Activated naive CD4-positive, alpha-beta T cell treated with Interleukin-2 at 50 U/mL for 16 hours (primary cell): Measurements from ENCODE around the gene TRIM10.
"Not testable (repeated sequence)": the region's sequence is repeated elsewhere in the genome, so short reads cannot be mapped to it uniquely, and the experiment has no call there.

Experiments
- DNase-seq: peaks from one replicate; pipeline ENCODE4 v3.0.0-alpha.2; 2020

TRIM10 gene

DNA sequence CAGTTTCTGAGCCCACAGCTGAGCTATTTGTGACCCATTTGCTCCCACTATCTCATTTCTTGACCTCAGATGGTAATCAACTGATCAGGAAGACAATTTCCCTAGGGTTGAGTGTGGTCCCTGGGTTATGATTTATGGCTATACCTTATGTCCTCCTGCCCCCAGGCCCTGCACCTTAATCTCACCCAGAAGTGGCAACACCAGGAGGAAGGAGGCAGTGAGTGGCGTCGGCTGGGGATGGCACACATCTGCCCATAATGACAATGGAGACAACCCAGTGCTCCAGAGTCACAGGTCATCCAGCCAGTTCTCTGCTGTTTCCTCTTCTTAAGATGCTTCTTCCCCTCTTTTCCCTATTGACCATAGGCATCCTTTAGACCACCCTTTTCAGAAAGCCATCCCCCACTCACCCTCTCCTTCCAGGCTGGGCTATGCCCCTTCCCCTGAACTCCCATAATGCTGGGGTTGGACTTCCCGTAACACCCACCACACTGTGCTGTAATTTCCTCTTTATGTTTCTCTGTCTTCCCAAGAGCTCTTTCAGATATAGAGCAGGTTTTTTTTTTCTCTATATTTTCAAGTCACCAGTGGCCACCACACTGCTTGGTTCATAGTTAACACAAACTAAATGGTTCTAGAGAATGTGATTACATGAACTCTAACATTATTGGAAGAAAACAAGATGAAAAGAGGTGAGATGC lies 8.0 kb downstream of the TRIM10 start:
- DNase-seq, result no peak

DNA sequence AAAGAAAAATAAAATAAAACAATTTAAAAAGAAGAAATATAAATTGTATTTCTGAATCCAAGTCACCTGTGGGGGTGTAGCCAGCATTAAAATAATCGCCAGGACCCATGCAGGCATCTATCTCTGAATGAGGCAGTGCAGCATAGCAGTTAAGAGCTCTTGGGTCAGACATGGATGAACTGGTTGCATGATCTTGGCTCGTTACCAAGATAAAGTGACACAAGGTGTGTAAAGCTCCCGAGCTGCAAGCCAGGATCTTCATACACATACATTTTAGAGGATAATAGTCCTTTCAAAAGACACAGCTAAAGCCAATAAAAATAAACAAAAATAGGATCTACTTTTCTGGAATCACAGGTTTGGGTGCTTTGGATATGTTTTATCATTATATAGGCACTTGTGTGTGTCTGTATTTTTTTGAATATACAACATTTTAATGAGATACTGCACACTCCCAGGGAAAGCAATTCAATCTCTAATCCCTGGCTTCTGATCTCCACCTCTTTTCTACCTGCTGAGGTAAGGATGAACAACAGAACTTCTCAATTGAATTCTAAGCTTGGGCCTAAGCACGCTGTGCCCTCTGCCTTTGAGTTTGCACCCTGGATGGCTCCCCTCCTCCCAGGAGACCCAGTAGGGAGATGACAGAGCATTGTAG lies 8.9 kb downstream of the TRIM10 start:
- no peak for DNase-seq

DNA sequence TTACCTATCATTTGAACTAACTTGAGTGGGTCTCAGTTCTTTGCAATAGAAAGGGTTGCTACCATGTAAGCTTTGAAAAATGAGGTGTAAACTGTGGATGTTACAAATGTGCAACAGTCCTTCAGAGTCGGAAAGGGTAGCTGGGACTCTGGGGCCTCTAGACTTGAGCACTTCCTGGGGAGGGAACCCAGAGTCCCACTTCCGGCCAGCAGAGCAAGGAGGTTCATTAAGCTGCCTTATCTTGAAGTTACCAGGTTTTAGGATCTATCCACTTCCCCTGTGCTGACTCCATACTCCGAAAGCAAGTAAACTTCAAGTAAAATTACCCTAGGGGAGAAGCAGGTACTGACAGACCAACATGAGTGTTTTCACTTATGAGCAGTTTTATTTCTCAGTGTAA lies 9.4 kb downstream of the TRIM10 start:
- DNase-seq, result no peak

DNA sequence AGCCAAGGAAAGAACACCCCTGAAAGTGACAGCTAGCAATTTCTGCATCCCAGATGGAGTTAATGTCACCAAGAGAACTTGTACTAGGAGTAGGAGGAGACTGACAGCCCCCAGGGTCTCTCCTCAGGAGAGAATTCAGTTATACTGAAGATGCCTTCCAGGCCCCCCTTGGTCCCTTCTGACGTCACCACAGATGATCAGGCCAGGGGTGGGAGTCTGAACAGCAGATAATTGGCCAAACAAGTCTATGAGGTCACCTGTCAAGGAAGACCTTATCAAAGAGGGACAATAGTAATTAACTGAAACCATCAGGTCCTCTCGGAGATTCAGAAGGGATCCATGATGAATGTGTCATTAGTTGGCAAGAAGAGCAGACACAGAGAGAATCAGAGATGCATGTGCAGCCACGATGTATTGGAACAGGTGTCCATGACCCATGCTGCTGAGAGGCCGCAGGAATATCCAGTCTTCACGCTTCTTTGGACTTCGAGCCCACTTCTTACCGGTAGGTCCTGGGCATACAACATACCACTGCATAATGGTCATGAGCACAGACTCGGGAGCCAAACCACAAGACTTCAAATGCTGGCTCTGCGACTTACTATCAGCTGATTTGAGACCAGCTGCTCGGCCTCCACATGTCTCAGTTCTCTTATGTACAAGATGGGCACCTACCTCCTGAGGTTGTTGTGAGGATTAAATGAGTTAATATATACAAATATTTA lies 10.2 kb downstream of the TRIM10 start:
- DNase-seq, result no peak

DNA sequence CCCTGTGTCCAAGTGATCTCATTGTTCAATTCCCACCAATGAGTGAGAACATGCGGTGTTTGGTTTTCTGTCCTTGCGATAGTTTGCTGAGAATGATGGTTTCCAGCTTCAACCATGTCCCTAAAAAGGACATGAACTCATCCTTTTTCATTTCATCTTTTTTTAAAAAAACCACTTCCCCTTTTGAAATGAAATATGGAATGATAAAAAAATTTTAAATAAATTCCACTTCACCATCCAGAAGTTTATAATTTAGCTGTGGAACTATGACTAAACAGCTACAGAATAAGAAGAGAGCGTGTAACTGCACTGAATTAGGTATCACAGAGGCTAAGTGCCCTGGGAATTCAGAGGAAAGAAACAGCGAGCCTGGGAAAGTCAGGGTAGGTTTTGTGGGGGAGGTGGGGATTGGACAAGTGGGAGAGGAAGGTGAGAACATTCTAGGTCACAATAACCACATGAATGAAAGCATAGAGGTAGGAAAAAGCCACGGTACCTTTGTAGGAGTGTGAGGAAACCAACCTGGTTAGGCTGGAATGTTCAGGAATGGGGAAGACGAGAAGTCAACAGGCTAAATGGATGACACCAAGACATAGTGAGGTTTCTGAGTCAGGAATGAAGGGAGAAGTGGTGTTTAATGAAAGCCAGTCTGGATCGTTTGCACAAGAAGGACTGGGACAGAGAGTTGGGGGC lies 11.0 kb downstream of the TRIM10 start:
- DNase-seq, result no peak

DNA sequence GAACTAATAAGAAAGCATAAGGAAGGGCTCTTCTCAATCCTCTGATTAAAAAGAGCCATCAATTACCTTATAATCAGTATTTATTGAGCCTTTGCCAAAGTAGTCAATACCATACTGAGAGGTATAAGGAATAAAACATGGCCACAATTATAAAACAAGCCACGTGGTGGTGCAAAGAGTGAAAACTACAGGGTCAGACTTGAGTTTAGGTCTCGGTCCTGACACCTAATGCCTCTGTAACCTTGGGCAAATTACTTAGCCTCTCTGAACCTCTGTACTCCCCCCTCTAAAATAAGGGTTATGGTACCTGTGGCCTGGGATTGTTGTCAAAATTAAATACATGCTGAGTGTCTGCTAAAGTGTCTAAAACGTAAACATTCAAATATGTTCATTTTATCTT lies 11.8 kb downstream of the TRIM10 start:
- no peak for DNase-seq

DNA sequence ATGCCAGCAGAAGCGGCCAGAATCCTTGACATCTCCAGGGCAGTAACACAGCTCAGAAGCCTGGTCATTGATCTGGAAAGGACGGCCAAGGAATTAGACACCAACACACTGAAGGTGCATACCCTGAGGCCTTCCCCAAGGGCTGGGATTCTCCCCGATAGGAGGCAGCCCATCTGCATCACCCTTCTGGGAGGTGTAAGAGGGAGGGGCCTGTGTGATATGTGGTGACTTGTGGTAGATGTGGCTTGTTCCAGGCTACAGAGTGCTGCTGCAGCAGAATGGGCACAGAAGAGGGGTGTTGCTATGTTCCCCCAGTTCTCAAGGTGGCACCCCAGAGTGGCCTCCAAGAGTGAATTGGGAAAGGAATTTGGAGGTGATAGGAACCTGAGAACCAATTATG lies 13.9 kb downstream of the TRIM10 start:
- no peak for DNase-seq

DNA sequence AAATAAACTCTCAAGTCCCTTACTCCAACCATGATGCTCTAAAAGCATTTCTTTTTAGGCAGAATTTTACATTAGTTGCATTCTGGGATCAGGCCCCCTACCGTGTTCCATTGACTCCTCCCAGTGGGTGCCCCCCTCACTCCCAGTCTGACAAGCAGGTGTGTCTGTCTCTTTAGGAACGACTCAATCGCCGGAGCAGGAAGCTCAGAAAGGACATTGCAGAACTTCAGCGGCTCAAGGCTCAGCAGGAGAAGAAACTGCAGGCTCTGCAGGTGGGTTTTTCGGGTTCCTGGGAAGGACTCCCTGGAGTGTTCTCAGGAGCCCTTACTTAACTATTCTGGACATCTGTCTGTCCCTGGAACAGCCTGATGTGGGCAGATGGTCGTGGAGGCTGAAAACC lies 15.2 kb downstream of the TRIM10 start:
- DNase-seq, result no peak

DNA sequence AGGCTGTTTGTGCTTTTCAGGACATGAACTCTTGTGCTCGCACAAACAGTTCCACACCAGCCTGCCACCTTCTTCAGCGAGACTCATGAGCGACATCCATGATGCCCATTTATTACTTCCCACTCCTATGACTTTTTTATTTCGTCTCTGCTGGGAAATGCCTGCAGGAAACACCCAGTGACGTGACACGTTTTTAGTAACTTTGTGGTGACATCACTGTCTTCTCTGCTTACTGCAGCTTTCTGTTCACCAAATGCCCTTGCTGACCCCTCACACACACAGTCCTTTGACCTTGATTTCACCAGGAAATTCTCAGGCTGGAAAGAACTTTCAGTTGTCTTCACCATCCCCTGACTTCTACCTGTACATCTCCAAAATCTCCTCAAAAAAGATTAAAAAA lies 16.2 kb downstream of the TRIM10 start:
- DNase-seq, result no peak

DNA sequence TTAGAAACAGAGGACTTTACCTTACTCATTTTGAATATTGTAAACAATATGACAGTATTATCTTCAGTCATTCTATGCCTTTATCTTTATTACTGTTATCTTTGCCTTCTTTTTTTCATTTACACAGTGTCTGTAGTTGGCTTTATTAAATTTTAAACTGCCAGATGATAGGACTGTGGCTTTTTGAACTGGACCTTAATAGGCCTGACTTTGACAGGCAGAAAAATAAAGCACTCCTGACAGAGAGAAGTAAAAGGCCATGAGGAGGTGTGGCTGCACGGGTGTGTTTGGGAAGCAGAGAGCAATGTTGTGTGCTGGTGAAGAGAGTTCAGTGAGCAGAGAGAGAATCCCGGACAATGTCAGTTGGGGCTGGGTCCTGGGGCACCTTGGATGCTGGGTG lies 17.2 kb downstream of the TRIM10 start:
- no peak for DNase-seq

DNA sequence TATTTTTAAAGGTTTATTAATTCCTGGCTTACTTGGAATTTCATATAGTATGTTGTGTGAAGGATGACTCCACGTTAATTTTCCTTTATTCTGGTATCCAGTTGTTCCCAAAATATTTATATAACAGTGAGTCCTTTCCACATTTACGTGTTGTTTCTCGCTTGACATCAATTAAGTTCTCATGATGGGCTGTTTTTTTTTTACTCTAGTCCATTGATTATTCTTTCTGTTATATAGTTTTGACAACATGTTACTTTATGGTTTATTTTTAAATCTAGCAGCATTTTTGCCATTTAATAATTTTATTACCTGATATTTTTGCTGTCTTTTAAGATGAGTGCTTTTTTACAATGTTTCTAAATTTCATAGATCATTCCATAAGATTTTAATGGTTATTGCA lies 18.3 kb downstream of the TRIM10 start:
- DNase-seq, result no peak

DNA sequence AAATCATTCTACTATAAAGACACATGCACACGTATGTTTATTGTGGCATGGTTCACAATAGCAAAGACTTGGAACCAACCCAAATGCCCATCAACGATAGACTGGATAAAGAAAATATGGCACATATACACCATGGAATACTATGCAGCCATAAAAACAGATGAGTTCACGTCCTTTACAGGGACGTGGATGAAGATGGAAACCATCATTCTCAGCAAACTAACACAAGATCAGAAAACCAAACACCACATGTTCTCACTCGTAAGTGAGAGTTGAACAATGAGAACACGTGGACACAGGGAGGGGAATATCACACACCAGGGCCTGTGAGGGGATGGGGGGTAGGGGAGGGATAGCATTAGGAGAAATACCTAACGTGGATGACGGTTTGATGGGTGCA lies 20.8 kb downstream of the TRIM10 start:
- DNase-seq, result not testable (repeated sequence)

DNA sequence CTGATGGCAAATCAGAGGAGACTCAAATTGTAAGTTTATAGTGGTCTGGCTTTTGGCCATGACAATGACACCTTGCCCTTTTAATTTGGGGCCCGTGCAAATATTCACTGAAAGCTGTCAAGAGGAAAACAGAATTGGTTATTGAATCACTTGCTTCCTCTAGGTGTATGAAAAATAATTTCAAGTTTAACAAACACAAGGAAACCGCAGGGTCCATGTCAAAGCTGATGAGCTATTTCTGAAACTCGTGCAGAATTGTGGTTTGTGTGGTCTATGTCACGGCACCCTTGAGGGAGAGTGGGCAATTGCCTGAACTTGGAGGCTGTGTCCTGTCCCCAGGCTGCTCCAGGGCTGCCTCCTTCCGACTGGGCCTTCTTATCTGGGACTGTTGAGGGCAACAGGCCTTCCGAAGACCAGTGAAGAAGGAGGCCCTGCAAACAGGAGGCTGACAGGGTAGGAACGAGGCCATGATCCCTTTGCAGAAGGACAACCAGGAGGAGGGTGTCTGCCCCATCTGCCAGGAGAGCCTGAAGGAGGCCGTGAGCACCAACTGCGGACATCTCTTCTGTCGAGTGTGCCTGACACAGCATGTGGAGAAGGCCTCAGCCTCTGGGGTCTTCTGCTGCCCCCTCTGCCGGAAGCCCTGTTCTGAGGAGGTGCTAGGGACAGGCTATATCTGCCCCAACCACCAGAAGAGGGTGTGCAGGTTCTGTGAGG lies 24.3 kb downstream of the TRIM10 start:
- no peak for DNase-seq

DNA sequence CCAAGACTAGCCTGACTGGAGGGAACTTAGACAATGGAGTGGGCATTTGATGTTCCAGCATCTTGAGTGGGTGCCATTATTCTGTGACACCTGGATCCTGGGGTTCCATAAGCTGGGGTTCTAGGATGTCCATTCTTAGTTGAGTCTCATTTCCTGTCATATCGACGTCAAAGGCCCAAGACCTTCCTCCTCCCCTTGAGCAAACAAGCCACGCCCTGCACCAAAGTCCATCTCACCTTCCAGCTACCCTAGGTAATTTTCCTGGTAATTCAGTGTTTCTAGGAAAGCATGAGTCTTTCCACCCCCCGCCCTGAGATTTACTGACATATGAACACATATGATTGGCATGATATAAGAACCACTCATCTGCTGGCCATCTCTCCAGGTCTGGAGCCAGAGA lies 25.3 kb downstream of the TRIM10 start, which contains the start of gene TRIM40:
TRIM40 (plus strand) TSS at position 384 of the 400 bp plus-strand sequence. CDS start 897 bp downstream, outside the sequence.
- no peak for DNase-seq

DNA sequence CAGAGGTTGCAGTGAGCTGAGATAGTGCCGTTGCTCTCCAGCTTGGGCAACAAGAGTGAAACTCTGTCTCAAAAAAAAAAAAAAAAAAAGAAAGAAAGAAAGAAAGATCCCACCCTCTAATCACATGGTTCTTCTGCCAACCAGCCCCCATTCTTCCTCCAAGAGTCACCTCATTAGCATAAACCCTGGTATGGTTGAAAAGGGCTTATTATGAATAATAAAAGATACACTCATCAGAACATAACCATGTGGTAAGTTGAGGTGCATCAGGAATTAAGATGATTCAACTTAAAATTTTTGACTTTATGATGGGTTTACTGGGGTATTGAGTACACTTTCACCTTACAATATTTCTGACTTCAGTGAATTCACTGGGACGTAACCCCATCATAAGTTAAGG lies 25.9 kb downstream of the TRIM10 start:
- no peak for DNase-seq

DNA sequence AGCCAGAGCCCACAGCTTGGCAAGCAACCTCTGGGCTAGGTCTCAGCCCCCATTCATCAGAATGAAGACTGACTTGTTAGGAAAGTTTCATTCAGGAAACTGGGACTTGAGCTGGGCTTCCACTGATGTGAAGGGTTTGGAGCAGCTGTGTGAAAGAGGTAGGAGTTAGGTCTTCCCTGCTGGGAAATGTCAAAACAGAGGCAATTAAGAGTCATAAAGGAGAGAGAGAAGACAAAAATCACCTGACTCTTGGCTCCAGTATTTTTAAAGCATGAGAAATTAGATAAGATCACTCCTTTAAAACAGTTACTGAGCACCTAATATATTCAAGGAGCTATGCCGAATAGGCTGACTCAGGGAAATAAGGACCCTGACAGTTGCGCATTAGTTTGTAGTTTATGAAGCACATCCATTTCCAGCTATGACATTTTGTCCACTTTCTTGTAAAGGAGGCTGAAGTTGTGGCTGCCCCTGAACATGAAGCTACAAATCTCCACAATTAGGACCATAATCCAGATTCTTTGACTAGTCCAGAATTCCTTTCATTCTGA lies 29.0 kb downstream of the TRIM10 start:
- no peak for DNase-seq

DNA sequence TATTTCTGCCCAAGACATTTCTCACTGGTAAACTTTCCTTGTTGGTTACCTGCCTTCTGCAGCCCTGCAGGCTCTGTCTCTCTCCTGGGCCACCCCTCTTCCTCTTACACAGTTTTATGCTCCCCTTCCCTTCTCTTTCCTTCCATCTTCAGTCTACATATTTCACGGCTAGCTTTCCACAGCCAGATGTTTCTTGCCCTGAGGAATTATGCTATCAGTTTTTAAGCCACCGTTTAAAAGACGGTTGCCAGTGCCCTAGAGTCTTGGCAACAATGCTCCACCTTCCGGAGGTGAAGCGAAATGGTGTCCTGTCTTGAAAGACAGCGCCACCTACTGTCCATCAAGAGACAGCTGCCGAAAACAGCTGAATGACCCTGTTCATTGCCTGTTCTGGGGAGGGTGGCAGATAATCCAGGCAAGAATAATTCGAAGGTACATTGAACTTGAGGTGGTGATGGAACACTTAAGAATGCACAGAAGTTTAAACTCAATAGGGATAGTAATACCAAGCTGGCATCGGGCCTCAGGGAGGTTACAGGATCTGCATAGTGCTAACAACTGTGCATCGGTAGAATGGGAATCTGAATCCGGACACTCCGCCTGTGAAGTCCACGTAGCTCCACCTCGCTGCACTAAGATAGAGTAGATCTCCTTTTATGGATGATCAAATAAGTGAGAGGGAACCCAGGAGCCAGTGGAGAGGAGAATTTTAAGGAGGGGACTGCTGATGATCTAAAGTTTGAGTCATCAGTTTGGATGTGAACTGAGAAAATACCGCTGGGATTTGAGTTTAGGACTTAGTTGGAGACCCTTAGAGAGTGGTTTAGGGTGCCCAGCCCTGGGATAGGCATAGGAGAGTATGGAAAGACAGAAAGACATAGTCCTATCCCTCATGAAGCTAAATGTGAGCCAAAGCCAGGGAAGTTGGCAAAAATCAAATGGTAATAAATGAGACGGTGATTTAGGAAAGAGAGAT lies 29.8 kb downstream of the TRIM10 start:
- peak; percentile 63 for DNase-seq

DNA sequence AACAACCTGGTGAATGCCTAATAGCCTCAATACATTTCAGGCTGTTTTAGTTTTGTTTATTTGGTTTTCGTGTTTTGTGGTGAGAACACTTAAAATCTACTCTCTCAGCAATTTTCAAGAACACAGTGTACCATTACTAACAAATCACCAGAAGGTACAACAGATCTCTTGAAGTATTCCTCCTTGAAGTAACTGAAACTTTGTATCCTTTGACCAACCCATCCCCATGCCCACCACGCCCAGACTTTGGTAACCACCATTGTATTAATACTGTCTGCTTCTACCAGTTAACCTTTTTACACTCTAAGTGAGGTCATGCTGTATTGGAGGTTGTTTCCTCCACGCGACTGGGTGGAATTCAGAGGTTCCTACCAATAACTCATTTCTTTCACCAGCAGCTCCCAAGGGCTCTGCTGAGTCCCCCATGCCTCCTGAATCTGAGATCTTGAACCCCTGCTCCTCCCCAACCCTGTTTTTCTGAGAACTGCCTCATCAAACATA lies 30.8 kb downstream of the TRIM10 start:
- no peak for DNase-seq

DNA sequence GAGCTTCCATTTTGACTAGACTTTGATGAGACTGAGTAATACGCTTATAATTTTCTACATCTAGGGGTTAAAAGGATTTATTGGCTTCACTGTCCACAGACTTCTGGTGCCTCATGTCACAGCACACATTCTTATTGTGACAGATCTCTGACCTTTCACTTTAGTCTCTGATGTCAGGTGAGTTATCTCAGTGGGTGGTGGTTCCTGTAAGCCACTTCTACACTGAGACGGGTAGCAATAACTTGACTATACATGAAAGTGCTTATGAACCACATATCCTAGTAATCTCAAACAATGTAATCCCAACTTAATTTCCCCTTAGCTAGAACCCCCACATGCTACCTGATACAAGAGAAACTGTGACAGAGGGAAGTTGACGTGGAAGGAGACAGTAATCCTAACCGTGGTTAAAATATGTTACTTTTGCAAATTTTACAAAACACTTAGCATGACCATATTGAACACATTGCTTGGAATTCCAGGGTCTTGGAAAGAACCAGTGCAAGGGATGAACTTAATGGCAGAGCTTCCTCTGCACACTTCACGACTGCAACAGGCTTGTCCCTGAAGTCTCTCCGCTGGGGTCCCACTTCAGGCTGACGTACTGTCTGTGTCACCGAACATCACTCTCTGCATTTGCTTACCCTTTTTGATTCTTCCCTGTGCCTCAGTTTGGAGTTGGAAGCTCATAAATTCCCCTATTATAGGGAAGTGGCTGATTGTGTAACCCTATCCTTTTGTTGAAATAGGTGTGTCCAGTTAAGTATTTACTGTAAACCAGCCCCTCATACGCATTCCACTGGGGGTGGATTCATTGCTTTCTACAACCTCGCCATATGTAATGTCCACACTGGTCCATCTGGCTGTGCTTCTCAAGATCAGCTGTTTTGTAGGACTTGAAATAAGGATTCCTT lies 31.5 kb downstream of the TRIM10 start:
- DNase-seq, result no peak
